Osteoblast (primary cell): Measurements from ENCODE around the gene CECR2. TPM values are rescaled to one million over a fixed set of nuclear protein-coding genes. Genes with fewer than 3 reads are reported as not detected.

Source experiments
- DNase-seq: peaks from one replicate; pipeline ENCODE4 v3.0.0; 2011; ENCODE audit warnings: low spot score, mixed read lengths; ENCODE audit not compliant: insufficient read length; ENCODE audit errors: missing footprints
- H2AFZ ChIP-seq: 2 replicates; pipeline ENCODE4 v1.6.0; 2011; ENCODE audit warnings: mild to moderate bottlenecking, low read length
- H3K27ac ChIP-seq: 2 replicates; pipeline ENCODE4 v1.5.1; 2011; ENCODE audit warnings: mild to moderate bottlenecking, low read depth, low read length, moderate library complexity
- H3K27me3 ChIP-seq: 2 replicates; pipeline ENCODE4 v1.6.0; 2012; ENCODE audit warnings: mild to moderate bottlenecking, control low read depth, inconsistent platforms, low read length, moderate library complexity; ENCODE audit not compliant: insufficient read depth
- H3K36me3 ChIP-seq: 2 replicates; pipeline ENCODE4 v1.5.1; 2011; ENCODE audit warnings: mild to moderate bottlenecking, low read length, control low read depth, moderate library complexity; ENCODE audit not compliant: insufficient read depth
- H3K4me1 ChIP-seq: 2 replicates; pipeline ENCODE4 v1.5.1; 2011; ENCODE audit warnings: mild to moderate bottlenecking, low read length, control low read depth, moderate library complexity; ENCODE audit not compliant: insufficient read depth
- H3K4me2 ChIP-seq: 2 replicates; pipeline ENCODE4 v1.6.0; 2011; ENCODE audit warnings: mild to moderate bottlenecking, low read length; ENCODE audit not compliant: insufficient read depth
- H3K4me3 ChIP-seq: fragments of 200-600 bp; sonication (generic); 3 replicates; pipeline ENCODE4 v1.5.1; 2012; ENCODE audit warnings: mild to moderate bottlenecking, low read length, inconsistent platforms; ENCODE audit not compliant: insufficient read depth
- H3K79me2 ChIP-seq: 2 replicates; pipeline ENCODE4 v1.6.0; 2012; ENCODE audit warnings: mild to moderate bottlenecking, low read length, control low read depth, inconsistent platforms; ENCODE audit not compliant: insufficient read depth
- H3K9me3 ChIP-seq: 2 replicates; pipeline ENCODE4 v1.5.1; 2011; ENCODE audit warnings: low read depth, low read length, control low read depth
- H4K20me1 ChIP-seq: 2 replicates; pipeline ENCODE4 v1.6.0; 2012; ENCODE audit warnings: mild to moderate bottlenecking, low read length, control low read depth; ENCODE audit not compliant: insufficient read depth
- total RNA-seq: library from RNA; depleted of rRNA; stranded (reverse); fragments of >200 nt; gene quantifications from 2 replicates; pipeline ENCODE4 v1.2.3, GENCODE V29; 2012
- TF ChIP-seq, protein P1 (sequence below): IDR thresholded peaks from 2 replicates; pipeline ENCODE4 v1.5.1; 2011; ENCODE audit warnings: mild to moderate bottlenecking, low read depth, low read length, moderate library complexity; ENCODE audit errors: extremely low read depth

The CECR2 gene
- total RNA-seq, 1 donor = not detected

DNA sequence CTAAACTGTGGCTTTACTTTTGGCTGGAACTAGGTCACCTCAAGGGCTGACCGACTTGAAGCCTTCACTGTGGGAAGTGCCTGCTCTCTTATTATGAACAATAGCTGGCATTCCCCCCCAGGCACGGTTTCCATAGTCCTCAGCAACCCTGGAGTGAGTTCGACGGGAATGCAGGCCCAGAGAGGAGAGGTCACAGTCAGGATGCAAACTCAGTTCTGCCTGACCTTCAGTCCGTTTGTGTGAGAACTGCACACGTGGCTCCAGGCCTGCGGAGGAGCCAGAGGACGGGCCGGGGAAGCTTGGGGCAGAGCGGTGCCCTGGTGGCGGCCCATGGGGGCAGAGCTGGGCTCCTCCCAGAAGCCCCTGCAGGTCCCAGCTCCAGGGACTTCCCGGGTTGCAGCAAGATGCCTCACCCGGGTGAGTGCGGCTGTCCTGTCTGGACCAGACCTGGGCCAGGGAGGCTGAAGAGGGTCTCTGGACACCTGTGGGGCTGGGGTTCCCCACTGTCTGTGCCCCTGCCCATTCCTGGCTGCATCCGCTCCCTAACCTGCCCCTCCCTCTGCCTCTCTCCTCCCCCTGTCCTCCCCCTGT, 211.3 kb downstream of the CECR2 start:
- Histone ChIP-seq H3K79me2 (no peaks in the 10 kb centered on the region), H3K4me1 (peaks cover 4% of the 10 kb centered on the region), H3K4me2 (no peak overlapping the region), H4K20me1 (no peaks in the 10 kb centered on the region), H3K36me3 (no peaks in the 10 kb centered on the region), H3K27me3 (no peaks in the 10 kb centered on the region), H3K9me3 (no peaks in the 10 kb centered on the region), H3K4me3 (no peak overlapping the region), H3K27ac (no peak overlapping the region), H2AFZ (no peak overlapping the region)
- TF ChIP-seq, protein P1, sequence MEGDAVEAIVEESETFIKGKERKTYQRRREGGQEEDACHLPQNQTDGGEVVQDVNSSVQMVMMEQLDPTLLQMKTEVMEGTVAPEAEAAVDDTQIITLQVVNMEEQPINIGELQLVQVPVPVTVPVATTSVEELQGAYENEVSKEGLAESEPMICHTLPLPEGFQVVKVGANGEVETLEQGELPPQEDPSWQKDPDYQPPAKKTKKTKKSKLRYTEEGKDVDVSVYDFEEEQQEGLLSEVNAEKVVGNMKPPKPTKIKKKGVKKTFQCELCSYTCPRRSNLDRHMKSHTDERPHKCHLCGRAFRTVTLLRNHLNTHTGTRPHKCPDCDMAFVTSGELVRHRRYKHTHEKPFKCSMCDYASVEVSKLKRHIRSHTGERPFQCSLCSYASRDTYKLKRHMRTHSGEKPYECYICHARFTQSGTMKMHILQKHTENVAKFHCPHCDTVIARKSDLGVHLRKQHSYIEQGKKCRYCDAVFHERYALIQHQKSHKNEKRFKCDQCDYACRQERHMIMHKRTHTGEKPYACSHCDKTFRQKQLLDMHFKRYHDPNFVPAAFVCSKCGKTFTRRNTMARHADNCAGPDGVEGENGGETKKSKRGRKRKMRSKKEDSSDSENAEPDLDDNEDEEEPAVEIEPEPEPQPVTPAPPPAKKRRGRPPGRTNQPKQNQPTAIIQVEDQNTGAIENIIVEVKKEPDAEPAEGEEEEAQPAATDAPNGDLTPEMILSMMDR = no peak
- DNase-seq = no peak

DNA sequence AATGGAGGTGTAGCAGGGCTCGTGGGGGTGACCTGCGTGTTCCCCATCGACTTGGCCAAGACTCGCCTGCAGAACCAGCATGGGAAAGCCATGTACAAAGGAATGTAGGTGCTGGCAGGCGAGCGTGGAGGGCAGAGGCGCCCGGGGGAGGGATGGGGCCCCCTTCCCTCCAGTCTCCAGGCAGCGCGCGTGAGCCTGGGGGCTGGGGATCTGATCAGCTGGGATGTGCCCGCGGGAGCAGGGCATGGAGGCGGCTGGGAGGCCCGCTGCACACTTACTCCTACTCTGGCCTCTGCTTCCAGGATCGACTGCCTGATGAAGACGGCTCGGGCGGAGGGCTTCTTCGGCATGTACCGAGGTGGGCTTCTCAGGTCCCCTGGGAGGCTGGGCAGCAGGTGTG, 211.8 kb downstream of the CECR2 start:
- no peaks in the 10 kb centered on the region for H3K9me3 ChIP-seq
- H3K4me2 ChIP-seq = no peak overlapping the region

DNA sequence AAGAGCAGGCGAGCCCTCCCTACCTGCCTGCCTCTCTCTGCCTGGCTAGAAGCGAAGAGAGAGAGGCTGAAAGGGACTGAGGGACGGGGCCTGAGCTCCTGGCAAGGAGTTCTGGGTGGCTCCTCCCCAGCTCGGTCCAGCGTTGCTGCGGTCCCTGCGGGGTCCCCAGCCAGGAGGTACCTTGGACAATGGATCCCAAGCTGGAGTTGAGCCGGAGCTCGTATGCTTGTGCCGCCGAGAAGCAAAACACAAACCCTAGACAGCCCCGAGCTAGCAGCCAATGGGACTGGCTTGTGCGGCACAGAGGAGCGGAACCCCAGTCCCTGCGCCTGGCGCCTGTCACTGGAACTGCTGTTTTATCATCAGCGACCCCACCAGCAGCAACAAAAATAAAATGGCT, 212.4 kb downstream of the CECR2 start:
- no peak overlapping the region for H3K4me3 ChIP-seq
- no peak overlapping the region for H3K27ac ChIP-seq
- H3K9me3 ChIP-seq = no peaks in the 10 kb centered on the region
- peaks cover 2% of the 10 kb centered on the region for H3K4me1 ChIP-seq
- no peak for DNase-seq
- TF ChIP-seq, protein P1 = no peak
- H3K79me2 ChIP-seq = no peaks in the 10 kb centered on the region
- H3K4me2 ChIP-seq = no peak overlapping the region
- no peak overlapping the region for H2AFZ ChIP-seq
- no peaks in the 10 kb centered on the region for H4K20me1 ChIP-seq
- H3K36me3 ChIP-seq = no peaks in the 10 kb centered on the region
- H3K27me3 ChIP-seq = no peaks in the 10 kb centered on the region

More for the DNA sequence above, 211.8 kb downstream of the CECR2 start:
- no peaks in the 10 kb centered on the region for H3K36me3 ChIP-seq
- H3K4me3 ChIP-seq = no peak overlapping the region
- TF ChIP-seq, protein P1 = no peak
- no peaks in the 10 kb centered on the region for H3K79me2 ChIP-seq
- peaks cover 4% of the 10 kb centered on the region for H3K4me1 ChIP-seq
- no peak overlapping the region for H3K27ac ChIP-seq
- H3K27me3 ChIP-seq = no peaks in the 10 kb centered on the region
- no peak for DNase-seq
- no peaks in the 10 kb centered on the region for H4K20me1 ChIP-seq
- no peak overlapping the region for H2AFZ ChIP-seq

DNA sequence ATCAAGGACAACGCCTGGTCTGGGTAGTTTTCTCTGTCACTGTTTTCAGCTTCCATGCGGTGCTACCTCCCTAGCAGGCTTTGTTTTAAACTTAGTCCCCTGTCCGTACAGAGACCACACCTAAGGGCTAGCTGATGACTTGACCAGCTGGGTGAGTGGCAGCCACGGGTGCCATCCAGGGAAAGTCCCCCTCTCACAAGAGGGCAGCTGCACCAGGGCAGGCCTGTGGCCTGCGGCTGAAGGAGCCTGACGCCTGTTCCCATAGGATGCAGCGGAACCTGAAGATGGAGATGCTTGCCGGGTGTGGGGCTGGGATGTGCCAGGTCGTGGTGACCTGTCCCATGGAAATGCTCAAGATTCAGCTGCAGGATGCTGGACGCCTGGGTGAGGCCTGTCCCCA, 213.9 kb downstream of the CECR2 start:
- Histone ChIP-seq H3K9me3 (no peaks in the 10 kb centered on the region), H3K27ac (no peak overlapping the region), H3K4me1 (no peaks in the 10 kb centered on the region), H4K20me1 (no peaks in the 10 kb centered on the region), H3K27me3 (no peaks in the 10 kb centered on the region), H3K4me3 (no peak overlapping the region), H2AFZ (no peak overlapping the region), H3K36me3 (no peaks in the 10 kb centered on the region), H3K79me2 (no peaks in the 10 kb centered on the region), H3K4me2 (no peak overlapping the region)
- no peak for DNase-seq
- TF ChIP-seq, protein P1 = no peak
